Endothelial cell of umbilical vein (primary cell): ENCODE data around the gene JAZF1. TPM values are rescaled to one million over a fixed set of nuclear protein-coding genes. Genes with fewer than 3 reads are reported as not detected.

Experiments
- BruUV-seq: library from RNA; stranded (reverse); fragments of 400-500 nt; replicated peaks from 2 replicates; lab custom pipeline; 2021; lab: Mats Ljungman, UMichigan
- CTCF ChIA-PET: fragments of 300-600, 350-600 bp; sonication (Branson Sonifier 250); formaldehyde crosslinking; loops from one replicate; lab custom pipeline; 2021; ENCODE audit warnings: antibody characterized with exemption, inconsistent platforms; lab: Charles Lee
- POLR2A ChIA-PET: fragments of 300-600, 350-600 bp; sonication (Branson Sonifier 250); formaldehyde crosslinking; loops from one replicate; lab custom pipeline; 2021; ENCODE audit warnings: antibody characterized with exemption, inconsistent platforms; lab: Charles Lee
- DNase-seq: peaks from one replicate; pipeline ENCODE4 v3.0.0-alpha.2; 2011; ENCODE audit warnings: low read depth, low spot score
- FAIRE-seq: peaks from 2 replicates; lab custom pipeline; 2011; peaks lifted over from hg19 to GRCh38; lab: Jason Lieb, UNC
- H2AFZ ChIP-seq: 2 replicates; pipeline ENCODE4 v1.6.0; 2012; ENCODE audit warnings: low read depth, low read length, control low read depth, inconsistent platforms
- H3K27ac ChIP-seq: 2 replicates; pipeline ENCODE4 v1.5.1; 2011; ENCODE audit warnings: low read depth, mild to moderate bottlenecking, control low read depth, low read length, moderate library complexity; ENCODE audit not compliant: insufficient read depth
- H3K27me3 ChIP-seq, 2 experiments: 2 replicates each; pipeline versions ENCODE4 v1.6.0 to v1.6.1; 2011; ENCODE audit warnings: low read length in 2 of 2, mixed read lengths in 1 of 2; ENCODE audit not compliant: control insufficient read depth in 2 of 2, insufficient read depth in 2 of 2
- H3K36me3 ChIP-seq, 2 experiments: 2 replicates in 1 of 2; 3 replicates in 1 of 2; pipeline ENCODE4 v1.5.1; 2011; ENCODE audit warnings: low read length in 2 of 2, mild to moderate bottlenecking in 1 of 2, moderate library complexity in 1 of 2; ENCODE audit not compliant: control insufficient read depth in 2 of 2, insufficient read depth in 2 of 2; ENCODE audit errors: extremely low read depth in 1 of 2
- H3K4me1 ChIP-seq: 3 replicates; pipeline ENCODE4 v1.5.1; 2011; ENCODE audit warnings: mild to moderate bottlenecking, low read length; ENCODE audit not compliant: control insufficient read depth, insufficient read depth; ENCODE audit errors: extremely low read depth
- H3K4me2 ChIP-seq: 2 replicates; pipeline ENCODE4 v1.6.1; 2011; ENCODE audit warnings: low read length, control low read depth, mixed read lengths; ENCODE audit not compliant: insufficient read depth
- H3K4me3 ChIP-seq, 3 experiments: fragments of 200-600 bp in 1 of 3; sonication (generic), shearing (Covaris generic) in 1 of 3; replicated peaks in 1 of 3; 2 replicates each; pipeline ENCODE4 v1.5.1; 2011 to 2016; ENCODE audit warnings: control low read depth in 3 of 3, low read length in 3 of 3, mild to moderate bottlenecking in 2 of 3, inconsistent platforms in 1 of 3, low read depth in 1 of 3, moderate library complexity in 1 of 3; ENCODE audit not compliant: insufficient read depth in 1 of 3
- H3K79me2 ChIP-seq: 2 replicates; pipeline ENCODE4 v1.6.0; 2012; ENCODE audit warnings: low read length, inconsistent platforms; ENCODE audit not compliant: control insufficient read depth, insufficient read depth
- H3K9ac ChIP-seq: replicated peaks from 2 replicates; pipeline ENCODE3; 2011; ENCODE audit warnings: low read length, control low read depth; ENCODE audit not compliant: insufficient read depth; ENCODE audit errors: extremely low read depth
- H3K9me1 ChIP-seq: replicated peaks from 3 replicates; pipeline ENCODE4 v1.6.0; 2011; ENCODE audit warnings: mild to moderate bottlenecking, low read length; ENCODE audit not compliant: control insufficient read depth, insufficient read depth; ENCODE audit errors: extremely low read depth
- H3K9me3 ChIP-seq: replicated peaks from 2 replicates; pipeline ENCODE4 v1.5.1; 2012; ENCODE audit warnings: low read length, inconsistent platforms; ENCODE audit not compliant: control insufficient read depth, insufficient read depth
- H4K20me1 ChIP-seq: replicated peaks from 2 replicates; pipeline ENCODE3; 2011; ENCODE audit warnings: mild to moderate bottlenecking, low read length; ENCODE audit not compliant: control insufficient read depth, insufficient read depth; ENCODE audit errors: extremely low read depth
- CTCF ChIP-seq, 2 donors: IDR thresholded peaks; 1 replicate in 1 of 2; 2 replicates in 1 of 2; pipeline ENCODE4 v1.5.1; 2011; ENCODE audit warnings: low read length in 2 of 2, mild to moderate bottlenecking in 2 of 2, moderate library complexity in 2 of 2, control low read depth in 1 of 2, inconsistent platforms in 1 of 2, low read depth in 1 of 2; ENCODE audit not compliant: insufficient read depth in 1 of 2; ENCODE audit errors: extremely low read depth in 1 of 2
- EZH2 ChIP-seq: IDR thresholded peaks from 2 replicates; pipeline ENCODE4 v1.6.1; 2012; ENCODE audit warnings: borderline replicate concordance, low read depth, mild to moderate bottlenecking, moderate library complexity, low read length, inconsistent platforms; ENCODE audit not compliant: severe bottlenecking
- FOS ChIP-seq: IDR thresholded peaks from 2 replicates; pipeline ENCODE4 v1.6.1; 2011; ENCODE audit warnings: mild to moderate bottlenecking, low read length, moderate library complexity, borderline replicate concordance; ENCODE audit not compliant: insufficient read depth
- GATA2 ChIP-seq: IDR thresholded peaks from 2 replicates; pipeline ENCODE4 v1.7.0; 2011; ENCODE audit warnings: low read depth, mild to moderate bottlenecking, moderate library complexity, mixed read lengths, low read length; ENCODE audit not compliant: insufficient read length, insufficient read depth
- JUN ChIP-seq: IDR thresholded peaks from 2 replicates; pipeline ENCODE4 v1.6.1; 2011; ENCODE audit warnings: borderline replicate concordance, low read depth; ENCODE audit not compliant: insufficient read length, insufficient read depth
- MAX ChIP-seq: IDR thresholded peaks from 2 replicates; pipeline ENCODE4 v1.6.1; 2011; ENCODE audit not compliant: insufficient read depth, insufficient read length
- MYC ChIP-seq: IDR thresholded peaks from one replicate; pipeline ENCODE4 v1.6.1; 2011; ENCODE audit warnings: mild to moderate bottlenecking, low read depth, low read length
- POLR2A ChIP-seq: IDR thresholded peaks from 2 replicates; pipeline ENCODE4 v1.6.1; 2012; ENCODE audit warnings: low read depth, mild to moderate bottlenecking, control low read depth, low read length
- POLR2AphosphoS5 ChIP-seq: IDR thresholded peaks from 2 replicates; pipeline ENCODE4 v1.6.1; 2012; ENCODE audit warnings: low read depth, mild to moderate bottlenecking, control low read depth, low read length, moderate library complexity; ENCODE audit not compliant: insufficient read depth
- dilution Hi-C: fragments of 300-500 bp; cut with MboI; formaldehyde crosslinking; loops from one replicate; pipeline ENCODE4 v1.15.0; 2019; ENCODE audit warnings: low sequenced_read_pairs; ENCODE audit not compliant: extremely low pct_ligation_motif_present
- intact Hi-C: fragments of 100-400 bp; cut with micrococcal nuclease; formaldehyde crosslinking; loops from one replicate; pipeline ENCODE4 v1.10.0; 2022
- polyA plus RNA-seq, 4 experiments: library from polyadenylated mRNA; depleted of rRNA in 3 of 4; stranded (reverse) in 3 of 4; unstranded in 1 of 4; fragments of >200 nt; gene quantifications; 2 replicates each; pipeline versions ENCODE4 v1.2.1 to v1.2.3, GENCODE V29; 2011 to 2012; ENCODE audit warnings: missing spikeins in 1 of 4
- total RNA-seq: library from RNA; stranded (reverse); gene quantifications from 2 replicates; pipeline ENCODE4 v1.2.3, GENCODE V29; 2021

Gene JAZF1
- total and polyA plus RNA-seq, 2 donors (not counting 3 experiments of a cell fraction or from before 2014, with no cell fraction given), result 2.5 to 16.9 TPM

GRCh38 chr7:27911920-27912319 lies 268.7 kb downstream of the JAZF1 start:
- dilution Hi-C loops, result no loop called here

More at GRCh38 chr7:27911920-27912319, 268.7 kb downstream of the JAZF1 start:
- no peak for FAIRE-seq
- no peak for DNase-seq
- no TSS peak for BruUV-seq
- H3K27me3 ChIP-seq, result no peaks in the 10 kb centered on the region
- no peak overlapping the region for H2AFZ ChIP-seq
- H3K4me2 ChIP-seq, result no peak overlapping the region
- no peaks in the 10 kb centered on the region for H3K36me3 ChIP-seq
- H3K79me2 ChIP-seq, result no peaks in the 10 kb centered on the region
- H3K9me1 ChIP-seq, result no peaks in the 10 kb centered on the region
- H3K27ac ChIP-seq, result no peak overlapping the region
- TF ChIP-seq EZH2, result no peak
- no peak for TF ChIP-seq CTCF (IDR thresholded peaks at IDR 0.05; ENCODE audit: extremely low read depth in 1 of 2, insufficient read depth in 1 of 2, low read depth in 1 of 2, low read length in 2 of 2)
- TF ChIP-seq MYC, result no peak
- no peak for TF ChIP-seq FOS
- TF ChIP-seq MAX, result no peak
- no peak for TF ChIP-seq GATA2
- TF ChIP-seq JUN, result no peak
- no peak for TF ChIP-seq POLR2AphosphoS5
- TF ChIP-seq POLR2A, result no peak
- intact Hi-C loops, result no loop called here
- no peaks in the 10 kb centered on the region for H4K20me1 ChIP-seq
- no peaks in the 10 kb centered on the region for H3K4me1 ChIP-seq
- no peaks in the 10 kb centered on the region for H3K9me3 ChIP-seq
- ChIA-PET CTCF (interaction anchor here (1.0 kb wide), 1 partner anchor 20 kb away, joined by 4 read pairs; no protein-coding TSS in a partner anchor), POLR2A (no interaction called here)
- no peak overlapping the region for H3K4me3 ChIP-seq
- H3K9ac ChIP-seq, result no peak overlapping the region
